ENCODE measurements around the gene POU4F1. TPM values are rescaled to one million over a fixed set of nuclear protein-coding genes. Genes with fewer than 3 reads are reported as not detected.

The POU4F1 gene
- total RNA-seq, 1 donor from 2014 or later, result not detected

GRCh38 chr13:78592584-78592983, 10.8 kb downstream of the POU4F1 start:
- no peak for DNase-seq (ENCODE audit: low spot score)

GRCh38 chr13:78589206-78589605, 14.1 kb downstream of the POU4F1 start:
- DNase-seq (ENCODE audit: low spot score), result no peak

GRCh38 chr13:78587395-78587794, 16.0 kb downstream of the POU4F1 start:
- no peak for DNase-seq (ENCODE audit: low spot score)

- no peak for DNase-seq (ENCODE audit: low spot score)
These were observed 16.6 kb downstream of the POU4F1 start for GRCh38 chr13:78586706-78587105.

GRCh38 chr13:78576261-78576660, 27.1 kb downstream of the POU4F1 start:
- DNase-seq (ENCODE audit: low spot score), result no peak

GRCh38 chr13:78572459-78572858, 30.9 kb downstream of the POU4F1 start:
- DNase-seq (ENCODE audit: low spot score), result no peak

GRCh38 chr13:78569029-78569428, 34.3 kb downstream of the POU4F1 start:
- DNase-seq (ENCODE audit: low spot score), result no peak

GRCh38 chr13:78566631-78567030, 36.7 kb downstream of the POU4F1 start:
- DNase-seq (ENCODE audit: low spot score), result no peak

GRCh38 chr13:78562237-78562889, 41.0 kb downstream of the POU4F1 start:
- no peak for DNase-seq (ENCODE audit: low spot score)

Other genes with a start within 250 kb of the POU4F1 start
- 7.3 TPM for gene OBI1, start 55.6 kb upstream of the POU4F1 start, total RNA-seq